Muscle layer of duodenum (tissue), 2 donors: ENCODE results near the gene PLA2G6.

Source experiments
- H3K27ac ChIP-seq: one replicate; pipeline ENCODE4 v1.7.0; 2013; ENCODE audit warnings: mild to moderate bottlenecking, low read length
- H3K27me3 ChIP-seq: one replicate; pipeline ENCODE4 v1.7.0; 2013; ENCODE audit warnings: low read depth, mild to moderate bottlenecking, control low read depth, low read length
- H3K36me3 ChIP-seq, 2 donors: one replicate each; pipeline ENCODE4 v1.7.0; 2013; ENCODE audit warnings: low read length in 2 of 2, control low read depth in 1 of 2, mild to moderate bottlenecking in 1 of 2; ENCODE audit not compliant: insufficient read depth in 2 of 2, control insufficient read depth in 1 of 2
- H3K4me1 ChIP-seq, 2 donors: one replicate each; pipeline ENCODE4 v1.7.0; 2013; ENCODE audit warnings: low read length in 2 of 2, mild to moderate bottlenecking in 2 of 2, control low read depth in 1 of 2, moderate library complexity in 1 of 2; ENCODE audit not compliant: insufficient read depth in 2 of 2, control insufficient read depth in 1 of 2
- H3K4me3 ChIP-seq, 2 donors: one replicate each; pipeline ENCODE4 v1.7.0; 2013; ENCODE audit warnings: low read length in 2 of 2, low read depth in 1 of 2, mild to moderate bottlenecking in 1 of 2
- H3K9me3 ChIP-seq, 2 donors: one replicate each; pipeline ENCODE4 v1.7.0; 2013; ENCODE audit warnings: low read length in 2 of 2, control low read depth in 1 of 2, mild to moderate bottlenecking in 1 of 2; ENCODE audit not compliant: control insufficient read depth in 1 of 2
- donor health status: healthy.

PLA2G6 gene

DNA sequence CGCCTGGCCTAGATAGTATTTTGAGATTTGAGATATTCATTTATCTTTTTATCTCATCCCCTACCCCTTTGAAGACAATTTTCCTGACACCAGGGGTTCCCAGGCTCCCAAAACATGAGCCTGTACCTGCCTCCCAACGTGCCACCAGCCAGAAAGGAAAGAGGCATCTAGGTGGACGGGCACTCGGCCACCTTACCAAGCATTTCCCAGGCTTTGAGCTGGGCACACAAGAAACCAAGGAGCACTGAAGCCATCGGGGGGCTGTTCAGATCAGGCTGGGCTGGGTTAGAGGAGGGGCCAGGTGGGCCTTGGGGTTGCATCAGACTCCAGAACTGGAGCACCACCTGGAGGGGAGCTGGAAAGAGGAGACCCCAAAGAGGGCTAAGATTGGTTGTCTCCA is 42.7 kb downstream of the PLA2G6 start:
- no peaks in the 10 kb centered on the region for H3K27me3 ChIP-seq
- H3K27ac ChIP-seq, result no peak overlapping the region
- no peaks in the 10 kb centered on the region for H3K9me3 ChIP-seq
- H3K4me1 ChIP-seq, result no peaks in the 10 kb centered on the region
- no peak overlapping the region for H3K4me3 ChIP-seq
- peaks cover 4 to 34% of the 10 kb centered on the region in 2 donors for H3K36me3 ChIP-seq

DNA sequence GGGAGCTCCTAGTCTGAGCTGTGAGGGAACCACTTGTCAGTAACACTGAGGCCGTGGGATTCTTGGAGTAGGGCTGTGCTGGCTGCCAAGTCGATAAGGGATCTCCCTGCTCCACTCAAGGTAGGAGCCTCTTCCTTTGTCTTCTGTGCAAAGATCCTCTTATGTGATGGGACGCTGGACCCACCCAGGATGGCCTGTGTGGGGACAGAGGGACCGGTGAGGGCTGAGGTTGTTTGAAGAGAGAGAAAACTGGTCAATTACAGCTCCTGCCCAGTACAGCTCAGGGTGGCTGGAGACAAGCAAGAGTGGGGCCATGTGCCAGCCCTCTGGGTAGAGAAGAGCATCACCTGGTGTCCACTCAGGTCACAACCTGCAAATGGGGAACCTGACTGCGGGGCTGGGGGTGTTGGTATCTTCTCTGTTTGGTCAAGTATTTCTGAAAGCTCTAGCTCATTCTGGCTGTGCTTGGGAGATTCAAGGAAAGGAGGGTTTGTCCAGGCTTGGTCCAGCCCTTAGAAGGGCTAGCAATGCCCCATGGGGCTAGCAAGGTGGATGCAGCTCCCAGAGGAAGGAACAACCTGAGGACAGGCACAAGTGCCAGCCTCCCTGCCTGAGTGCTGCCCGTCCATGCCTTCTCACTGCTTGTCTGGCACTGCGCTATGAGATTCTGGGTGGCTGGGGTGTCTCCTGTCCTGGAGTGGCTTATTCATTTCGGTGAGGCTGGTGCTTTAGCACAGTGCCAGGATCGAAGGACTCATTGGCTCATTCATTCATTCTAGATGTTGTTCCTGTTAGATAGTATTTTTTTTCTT is 43.5 kb downstream of the PLA2G6 start:
- H3K27me3 ChIP-seq, result no peaks in the 10 kb centered on the region
- H3K27ac ChIP-seq, result no peak overlapping the region
- H3K4me1 ChIP-seq, result no peaks in the 10 kb centered on the region
- no peak overlapping the region for H3K4me3 ChIP-seq
- no peaks in the 10 kb centered on the region for H3K9me3 ChIP-seq
- peaks cover 9 to 35% of the 10 kb centered on the region in 2 donors for H3K36me3 ChIP-seq

DNA sequence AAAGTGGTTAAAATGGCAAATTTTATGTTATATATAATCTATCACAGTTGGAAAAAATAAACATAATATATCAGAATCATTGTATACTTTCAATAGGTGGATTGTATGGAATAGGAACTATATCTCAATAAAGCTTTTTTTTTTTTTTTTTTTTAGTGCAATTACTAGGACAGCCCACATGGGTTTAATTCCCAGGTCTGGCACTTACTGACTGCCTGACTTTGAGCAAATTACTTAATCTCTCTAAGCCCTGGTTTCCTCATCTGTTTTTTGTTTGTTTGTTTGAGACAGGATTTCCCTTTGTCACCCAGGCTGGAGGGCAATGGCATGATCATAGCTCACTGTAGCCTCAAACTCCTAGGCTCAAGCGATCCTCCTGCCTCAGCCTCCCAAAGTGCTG is 45.0 kb downstream of the PLA2G6 start:
- Histone ChIP-seq H3K27me3 (no peaks in the 10 kb centered on the region), H3K27ac (no peak overlapping the region), H3K36me3 (peaks cover 9 to 44% of the 10 kb centered on the region in 2 donors), H3K4me3 (no peak overlapping the region), H3K4me1 (no peaks in the 10 kb centered on the region), H3K9me3 (no peaks in the 10 kb centered on the region)

DNA sequence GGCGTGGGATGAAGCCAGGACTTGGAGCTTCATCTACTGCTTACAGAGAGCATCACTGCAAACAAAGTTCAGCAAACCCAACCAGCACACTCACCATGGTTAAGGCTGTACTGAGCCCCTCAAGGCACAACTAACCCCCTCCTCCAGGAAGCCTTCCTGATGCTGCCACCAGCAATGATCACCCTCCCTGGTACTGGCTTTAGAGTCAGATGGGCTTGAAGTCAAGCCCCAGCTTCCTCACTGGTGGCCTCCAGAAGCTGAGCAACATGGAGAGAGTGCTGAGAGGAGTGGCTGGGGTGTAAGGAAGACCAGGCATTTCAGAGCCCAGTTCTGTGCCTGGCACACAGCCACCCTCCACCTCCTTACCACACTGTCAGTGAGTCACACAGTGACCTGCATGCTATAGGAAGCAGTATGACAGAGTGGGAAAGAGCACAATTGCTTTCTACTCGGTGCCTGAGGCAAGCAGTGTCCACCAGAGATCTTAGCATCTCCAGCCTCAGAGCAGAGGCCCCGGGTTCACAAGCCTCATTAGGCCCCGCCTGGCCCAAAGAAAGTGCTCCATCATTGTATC is 46.4 kb downstream of the PLA2G6 start:
- H3K4me3 ChIP-seq, result no peak overlapping the region
- no peaks in the 10 kb centered on the region for H3K4me1 ChIP-seq
- H3K27ac ChIP-seq, result no peak overlapping the region
- H3K9me3 ChIP-seq, result no peaks in the 10 kb centered on the region
- H3K27me3 ChIP-seq, result no peaks in the 10 kb centered on the region
- H3K36me3 ChIP-seq, result peaks cover 9 to 40% of the 10 kb centered on the region in 2 donors

DNA sequence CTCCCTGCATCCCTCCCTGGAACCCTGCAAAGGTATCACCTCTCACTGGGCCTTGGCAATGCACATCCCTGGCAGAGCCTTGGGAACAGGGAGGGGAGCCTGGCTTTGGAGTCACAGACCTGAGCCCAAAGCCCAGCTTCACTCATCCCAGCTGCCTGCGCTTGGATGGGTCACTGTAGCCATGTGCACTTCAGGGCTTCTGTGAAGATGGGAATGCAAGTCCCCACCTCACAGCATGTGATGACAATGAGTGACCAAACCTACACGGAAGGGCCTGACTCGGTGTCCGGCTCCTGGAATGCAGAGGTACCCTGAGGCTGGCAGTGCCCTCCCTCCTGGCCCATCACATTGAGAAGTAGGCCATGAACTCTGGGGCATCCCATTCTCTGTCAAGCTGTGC is 48.3 kb downstream of the PLA2G6 start:
- peaks cover 7 to 55% of the 10 kb centered on the region in 2 donors for H3K36me3 ChIP-seq
- H3K4me3 ChIP-seq, result no peak overlapping the region
- no peaks in the 10 kb centered on the region for H3K4me1 ChIP-seq
- no peaks in the 10 kb centered on the region for H3K9me3 ChIP-seq
- no peak overlapping the region for H3K27ac ChIP-seq
- no peaks in the 10 kb centered on the region for H3K27me3 ChIP-seq

DNA sequence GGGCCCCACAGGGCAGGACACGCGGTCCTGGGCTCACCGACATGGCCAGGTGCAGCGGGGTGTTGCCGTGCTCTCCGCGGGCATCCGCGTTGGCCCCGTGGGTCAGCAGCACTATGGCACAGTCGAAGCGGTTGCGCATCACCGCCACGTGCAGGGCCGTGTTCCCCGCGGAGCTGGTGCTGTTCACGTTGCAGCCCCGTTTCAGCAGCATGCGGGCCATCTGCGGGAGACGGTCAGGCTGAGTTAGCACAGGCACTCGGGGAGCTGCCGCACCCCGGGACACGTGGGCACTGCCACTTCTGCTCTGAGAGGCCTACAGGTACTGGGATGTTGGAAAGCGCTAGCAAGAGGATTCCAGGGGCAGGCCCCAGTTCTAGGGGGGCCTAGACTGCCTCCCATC is 48.8 kb downstream of the PLA2G6 start:
- H3K27me3 ChIP-seq, result no peaks in the 10 kb centered on the region
- H3K9me3 ChIP-seq, result no peaks in the 10 kb centered on the region
- no peak overlapping the region for H3K4me3 ChIP-seq
- H3K27ac ChIP-seq, result no peak overlapping the region
- H3K36me3 ChIP-seq, result peaks cover 5 to 55% of the 10 kb centered on the region in 2 donors
- no peaks in the 10 kb centered on the region for H3K4me1 ChIP-seq

DNA sequence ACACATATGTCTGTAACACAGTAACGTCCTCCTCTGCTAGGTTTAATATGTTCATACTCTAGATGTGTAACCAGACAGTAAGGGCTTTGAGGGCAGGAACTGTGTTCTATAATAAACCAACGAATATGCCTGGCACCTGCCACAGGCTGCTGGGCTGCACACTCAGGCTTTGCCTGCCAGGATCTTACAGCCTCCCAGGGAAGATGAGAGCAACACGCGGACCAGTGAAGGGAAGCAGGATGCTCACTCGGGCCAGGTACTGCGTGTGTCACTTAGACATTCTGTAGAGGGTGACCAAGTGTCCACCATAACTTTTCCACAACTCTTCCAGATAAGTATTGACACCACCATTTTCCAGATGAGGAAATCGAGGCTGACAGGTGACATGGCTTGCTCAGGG is 49.5 kb downstream of the PLA2G6 start:
- Histone ChIP-seq H3K36me3 (peaks cover 5 to 59% of the 10 kb centered on the region in 2 donors), H3K27ac (no peak overlapping the region), H3K4me3 (no peak overlapping the region), H3K9me3 (no peaks in the 10 kb centered on the region), H3K4me1 (no peaks in the 10 kb centered on the region), H3K27me3 (no peaks in the 10 kb centered on the region)

DNA sequence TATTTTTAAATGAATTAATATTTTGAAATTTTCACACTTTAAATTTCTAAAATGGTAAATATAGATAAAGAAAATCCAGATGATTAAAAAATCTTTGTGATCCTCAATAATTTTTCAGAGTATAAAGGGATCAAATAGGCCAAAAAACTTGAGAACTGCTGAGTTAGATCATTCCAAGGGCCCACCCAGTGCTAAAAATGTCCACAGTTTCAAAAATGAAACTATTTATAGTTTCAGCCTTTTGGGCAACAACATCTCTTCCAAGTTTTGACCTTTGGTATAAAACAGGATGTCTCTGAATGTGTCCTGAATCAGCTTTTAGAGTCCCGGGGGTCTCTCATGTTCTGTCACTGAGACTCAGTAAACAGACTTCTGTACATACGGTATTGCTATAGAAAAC is 50.2 kb downstream of the PLA2G6 start:
- peaks cover 5 to 61% of the 10 kb centered on the region in 2 donors for H3K36me3 ChIP-seq
- no peaks in the 10 kb centered on the region for H3K9me3 ChIP-seq
- H3K4me1 ChIP-seq, result no peaks in the 10 kb centered on the region
- H3K4me3 ChIP-seq, result no peak overlapping the region
- H3K27me3 ChIP-seq, result no peaks in the 10 kb centered on the region
- H3K27ac ChIP-seq, result no peak overlapping the region

DNA sequence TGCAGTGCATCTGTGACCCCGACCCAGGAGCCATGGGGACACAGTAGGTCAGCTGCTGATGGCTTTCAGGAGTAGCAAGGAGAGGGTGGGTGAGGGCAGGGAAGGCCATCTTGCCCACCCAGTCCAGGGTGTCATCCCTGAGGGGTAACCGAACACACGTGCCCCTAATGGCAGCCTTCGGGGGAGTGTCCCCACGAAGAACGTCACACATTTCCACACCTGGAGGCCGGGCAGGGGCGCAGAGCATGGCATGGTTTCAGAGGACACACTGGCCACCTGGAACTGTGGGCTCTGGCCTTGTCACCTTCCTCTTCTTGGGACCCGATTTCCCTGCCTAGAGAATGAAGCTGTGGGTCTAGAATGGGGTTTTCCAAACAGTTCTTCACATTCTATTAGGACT is 51.8 kb downstream of the PLA2G6 start:
- H3K36me3 ChIP-seq, result peaks cover 5 to 56% of the 10 kb centered on the region in 2 donors
- H3K4me1 ChIP-seq, result no peaks in the 10 kb centered on the region
- no peak overlapping the region for H3K4me3 ChIP-seq
- H3K27me3 ChIP-seq, result no peaks in the 10 kb centered on the region
- no peaks in the 10 kb centered on the region for H3K9me3 ChIP-seq
- no peak overlapping the region for H3K27ac ChIP-seq

DNA sequence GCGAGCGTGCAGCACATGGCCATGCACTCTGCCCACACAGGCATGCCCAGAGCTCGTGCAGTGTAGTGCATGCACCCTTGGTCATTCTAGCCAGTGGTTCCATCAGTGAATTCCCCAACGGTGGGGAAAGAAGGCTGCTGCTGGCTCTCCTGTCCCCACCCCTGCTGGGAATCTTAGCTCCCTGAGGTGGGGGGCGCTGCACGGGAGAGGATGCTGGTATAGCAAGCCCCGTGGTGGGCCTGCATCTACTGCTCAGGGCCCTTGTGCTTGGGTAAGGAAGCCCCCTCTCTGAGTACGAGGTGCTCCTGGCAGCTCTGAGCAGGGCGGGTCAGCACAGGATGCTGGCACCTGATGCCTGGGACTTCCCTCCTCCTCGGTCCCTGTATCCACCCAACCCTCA is 52.6 kb downstream of the PLA2G6 start:
- H3K4me3 ChIP-seq, result no peak overlapping the region
- H3K4me1 ChIP-seq, result no peaks in the 10 kb centered on the region
- no peaks in the 10 kb centered on the region for H3K9me3 ChIP-seq
- H3K27me3 ChIP-seq, result no peaks in the 10 kb centered on the region
- H3K27ac ChIP-seq, result no peak overlapping the region
- peaks cover 5 to 53% of the 10 kb centered on the region in 2 donors for H3K36me3 ChIP-seq

DNA sequence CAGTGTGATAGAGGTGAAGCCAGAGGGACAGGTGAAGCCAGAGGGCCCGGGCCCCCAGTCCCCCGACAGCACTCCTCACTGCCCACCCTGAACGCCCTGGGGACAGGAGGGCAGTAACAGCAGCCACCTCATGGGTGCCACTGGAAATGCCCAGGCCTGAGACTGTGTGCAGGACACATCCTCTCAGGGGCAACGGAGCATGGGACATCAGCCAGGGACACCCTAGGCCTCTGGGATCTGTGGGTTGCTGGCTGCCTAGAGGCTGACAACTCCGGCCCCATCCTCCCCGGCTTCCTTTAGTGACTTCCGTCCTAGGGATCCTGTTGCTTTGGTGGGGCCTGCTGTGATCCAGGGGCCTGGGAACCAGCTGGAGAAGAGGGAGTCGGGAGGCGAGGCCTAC is 53.8 kb downstream of the PLA2G6 start:
- no peaks in the 10 kb centered on the region for H3K9me3 ChIP-seq
- no peaks in the 10 kb centered on the region for H3K4me1 ChIP-seq
- H3K27ac ChIP-seq, result no peak overlapping the region
- H3K27me3 ChIP-seq, result no peaks in the 10 kb centered on the region
- H3K36me3 ChIP-seq, result peaks cover 0 to 45% of the 10 kb centered on the region in 2 donors
- no peak overlapping the region for H3K4me3 ChIP-seq
